Activated T-helper 1 cell treated with anti-CD3 and anti-CD28 coated beads, Interleukin-12 subunit alpha, Interleukin-12 subunit beta, Interleukin-2, Interleukin-4 antibody, amounts not matched to agents 30 ng/mL and 10 ng/mL and 1 ng/mL, durations not matched to agents 14 hours and 24 hours and 36 hours (primary cell): ENCODE data around the gene LTBP4. TPM values are rescaled to one million over a fixed set of nuclear protein-coding genes. Genes with fewer than 3 reads are reported as not detected.
"Not testable (repeated sequence)": the region's sequence is repeated elsewhere in the genome, so short reads cannot be mapped to it uniquely, and the experiment has no call there.

Source experiments
- DNase-seq: peaks from one replicate; pipeline ENCODE4 v3.0.0; 2021; ENCODE audit warnings: low spot score
- H3K27ac Mint-ChIP-seq: one replicate; pipeline ENCODE4 v1.8.0; 2021; ENCODE audit warnings: mild to moderate bottlenecking, mixed read lengths
- H3K27me3 Mint-ChIP-seq: one replicate; pipeline ENCODE4 v1.8.0; 2022; ENCODE audit warnings: mild to moderate bottlenecking, moderate library complexity, mixed read lengths; ENCODE audit not compliant: insufficient read depth
- H3K36me3 Mint-ChIP-seq: one replicate; pipeline ENCODE4 v1.8.0; 2021; ENCODE audit warnings: low read depth, mixed read lengths
- H3K4me1 Mint-ChIP-seq: one replicate; pipeline ENCODE4 v1.8.0; 2021; ENCODE audit warnings: low read depth, mixed read lengths
- H3K4me3 Mint-ChIP-seq: one replicate; pipeline ENCODE4 v1.8.0; 2021; ENCODE audit warnings: mild to moderate bottlenecking, moderate library complexity, mixed read lengths
- H3K9me3 Mint-ChIP-seq: one replicate; pipeline ENCODE4 v1.8.0; 2021; ENCODE audit warnings: mixed read lengths
- intact Hi-C: fragments of 100-400 bp; cut with micrococcal nuclease; formaldehyde crosslinking; loops from one replicate; pipeline ENCODE4 v1.15.1; 2024
- total RNA-seq: library from RNA; stranded (reverse); gene quantifications from 2 replicates; pipeline ENCODE4 v1.2.3, GENCODE V29; 2022

Gene LTBP4
- total RNA-seq, 1 donor from 2014 or later, result 116 TPM

- intact Hi-C loops, result no loop called here
- H3K9me3 Mint-ChIP-seq, result no peaks in the 10 kb centered on the region
- DNase-seq, result no peak
- peaks cover 28% of the 10 kb centered on the region for H3K4me1 Mint-ChIP-seq
- H3K4me3 Mint-ChIP-seq, result no peak overlapping the region
- peaks cover 40% of the 10 kb centered on the region for H3K36me3 Mint-ChIP-seq
- H3K27me3 Mint-ChIP-seq, result no peaks in the 10 kb centered on the region
- H3K27ac Mint-ChIP-seq, result no peak overlapping the region
These were observed 22.5 kb downstream of the LTBP4 start for GRCh38 chr19:40623403-40624251.

GRCh38 chr19:40624369-40625153 lies 23.4 kb downstream of the LTBP4 start:
- Mint-ChIP-seq H3K4me1 (peaks cover 24% of the 10 kb centered on the region), H3K27ac (peak overlapping the region; percentile 29), H3K36me3 (peaks cover 39% of the 10 kb centered on the region)
- H3K4me3 Mint-ChIP-seq, H3K9me3 Mint-ChIP-seq, H3K27me3 Mint-ChIP-seq, intact Hi-C loops, DNase-seq: not testable (repeated sequence)

GRCh38 chr19:40625406-40626120 lies 24.4 kb downstream of the LTBP4 start:
- H3K4me1 Mint-ChIP-seq, result peaks cover 28% of the 10 kb centered on the region
- no peaks in the 10 kb centered on the region for H3K27me3 Mint-ChIP-seq
- intact Hi-C loops, result no loop called here
- no peak for DNase-seq
- H3K36me3 Mint-ChIP-seq, result peaks cover 38% of the 10 kb centered on the region
- H3K9me3 Mint-ChIP-seq, result no peaks in the 10 kb centered on the region
- H3K27ac Mint-ChIP-seq, result peak overlapping the region; percentile 74
- H3K4me3 Mint-ChIP-seq, result no peak overlapping the region

- DNase-seq, result no peak
- no peak overlapping the region for H3K4me3 Mint-ChIP-seq
- no peak overlapping the region for H3K27ac Mint-ChIP-seq
- peaks cover 30% of the 10 kb centered on the region for H3K36me3 Mint-ChIP-seq
- no peaks in the 10 kb centered on the region for H3K27me3 Mint-ChIP-seq
- intact Hi-C loops, result no loop called here
- peaks cover 24% of the 10 kb centered on the region for H3K4me1 Mint-ChIP-seq
- no peaks in the 10 kb centered on the region for H3K9me3 Mint-ChIP-seq
These were observed 25.7 kb downstream of the LTBP4 start for GRCh38 chr19:40626918-40627317.

- H3K27me3 Mint-ChIP-seq, result no peaks in the 10 kb centered on the region
- H3K4me3 Mint-ChIP-seq, result no peak overlapping the region
- H3K9me3 Mint-ChIP-seq, result no peaks in the 10 kb centered on the region
- H3K36me3 Mint-ChIP-seq, result peaks cover 25% of the 10 kb centered on the region
- no peak overlapping the region for H3K27ac Mint-ChIP-seq
- DNase-seq, result no peak
- peaks cover 24% of the 10 kb centered on the region for H3K4me1 Mint-ChIP-seq
- intact Hi-C loops, result no loop called here
These were observed 26.5 kb downstream of the LTBP4 start for GRCh38 chr19:40627486-40628279.

- H3K9me3 Mint-ChIP-seq, result no peaks in the 10 kb centered on the region
- no peak overlapping the region for H3K27ac Mint-ChIP-seq
- peaks cover 7% of the 10 kb centered on the region for H3K27me3 Mint-ChIP-seq
- H3K36me3 Mint-ChIP-seq, result peaks cover 16% of the 10 kb centered on the region
- H3K4me1 Mint-ChIP-seq, result peaks cover 21% of the 10 kb centered on the region
- DNase-seq, result no peak
- intact Hi-C loops, result no loop called here
- H3K4me3 Mint-ChIP-seq, result no peak overlapping the region
These were observed 28.2 kb downstream of the LTBP4 start for GRCh38 chr19:40629346-40629745.

- Mint-ChIP-seq H3K27me3 (peaks cover 12% of the 10 kb centered on the region), H3K36me3 (peaks cover 8% of the 10 kb centered on the region), H3K4me3 (no peak overlapping the region), H3K9me3 (no peaks in the 10 kb centered on the region), H3K4me1 (peaks cover 20% of the 10 kb centered on the region), H3K27ac (no peak overlapping the region)
- no peak for DNase-seq
- intact Hi-C loops, result no loop called here
These were observed 29.5 kb downstream of the LTBP4 start for GRCh38 chr19:40630571-40631160.

- Mint-ChIP-seq H3K4me3 (no peak overlapping the region), H3K4me1 (peaks cover 11% of the 10 kb centered on the region), H3K27me3 (peaks cover 13% of the 10 kb centered on the region), H3K36me3 (peaks cover 4% of the 10 kb centered on the region), H3K9me3 (no peaks in the 10 kb centered on the region), H3K27ac (no peak overlapping the region)
- intact Hi-C loops, result no loop called here
- DNase-seq, result no peak
These were observed 31.3 kb downstream of the LTBP4 start for GRCh38 chr19:40632311-40633036.

- no peak overlapping the region for H3K4me3 Mint-ChIP-seq
- no peak for DNase-seq
- H3K36me3 Mint-ChIP-seq, result peaks cover 4% of the 10 kb centered on the region
- intact Hi-C loops, result no loop called here
- H3K4me1 Mint-ChIP-seq, result peaks cover 11% of the 10 kb centered on the region
- no peak overlapping the region for H3K27ac Mint-ChIP-seq
- H3K9me3 Mint-ChIP-seq, result no peaks in the 10 kb centered on the region
- peaks cover 13% of the 10 kb centered on the region for H3K27me3 Mint-ChIP-seq
These were observed 32.0 kb downstream of the LTBP4 start for GRCh38 chr19:40633207-40633606.

GRCh38 chr19:40638327-40638726 lies 37.2 kb downstream of the LTBP4 start:
- Mint-ChIP-seq H3K4me3 (no peak overlapping the region), H3K9me3 (no peaks in the 10 kb centered on the region), H3K4me1 (peaks cover 5% of the 10 kb centered on the region), H3K27me3 (peaks cover 11% of the 10 kb centered on the region), H3K36me3 (no peaks in the 10 kb centered on the region), H3K27ac (no peak overlapping the region)
- intact Hi-C loops, result no loop called here
- no peak for DNase-seq

GRCh38 chr19:40639638-40639982 lies 38.4 kb downstream of the LTBP4 start:
- Mint-ChIP-seq H3K4me1 (peaks cover under 1% of the 10 kb centered on the region), H3K4me3 (no peak overlapping the region), H3K36me3 (no peaks in the 10 kb centered on the region), H3K27ac (no peak overlapping the region), H3K9me3 (no peaks in the 10 kb centered on the region), H3K27me3 (peaks cover 4% of the 10 kb centered on the region)
- intact Hi-C loops, result no loop called here
- no peak for DNase-seq
